Hematopoietic multipotent progenitor cell (in vitro differentiated cells): Measurements from ENCODE around the gene CCDC40. TPM values are rescaled to one million over a fixed set of nuclear protein-coding genes. Genes with fewer than 3 reads are reported as not detected.

ENCODE experiments used
- DNase-seq, 3 donors: peaks; one replicate each; pipeline ENCODE4 v3.0.0-alpha.2; 2011 to 2015; ENCODE audit warnings: low read depth in 2 of 3, low spot score in 2 of 3
- total RNA-seq: library from RNA; depleted of rRNA; stranded (reverse); fragments of >200 nt; gene quantifications from one replicate; pipeline ENCODE4 v1.2.3, GENCODE V29; 2012

CCDC40 gene
- total RNA-seq, 1 donor = 2.4 TPM

DNA sequence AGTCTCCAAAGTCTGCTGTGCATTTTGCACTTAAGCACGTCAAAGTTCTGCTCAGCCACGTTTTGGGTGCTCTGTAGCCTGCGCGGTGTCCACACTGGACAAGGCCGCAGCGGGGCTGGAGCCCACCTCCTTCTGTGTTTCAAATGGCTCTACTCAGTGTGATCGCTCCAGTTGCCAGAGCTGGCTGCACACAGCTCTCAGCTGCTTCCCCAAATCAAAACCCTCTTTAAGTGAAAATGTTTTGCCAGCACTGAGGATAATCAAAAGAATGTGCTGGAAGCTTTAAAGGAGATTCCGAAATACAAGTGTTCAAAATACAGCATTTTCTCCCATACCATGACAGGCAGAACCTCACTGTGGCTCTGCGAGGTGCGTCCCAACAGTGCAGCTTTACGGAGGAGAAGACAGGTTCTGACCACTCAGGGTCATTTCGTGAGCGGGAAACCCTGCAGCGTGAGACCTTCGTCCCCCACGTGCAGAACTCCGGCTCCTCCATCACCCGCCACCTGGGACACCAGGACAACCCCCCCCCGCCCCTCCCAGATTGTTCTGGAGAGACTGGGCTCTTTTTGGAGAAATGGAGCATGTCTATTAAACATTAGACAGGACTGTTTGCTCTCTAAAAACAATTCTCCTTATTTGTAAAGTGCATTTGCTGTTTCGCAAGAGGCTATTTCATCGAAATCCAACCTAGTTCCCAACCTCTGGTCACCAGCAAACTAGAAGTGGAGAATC lies 17.4 kb upstream of the CCDC40 start:
- no peak for DNase-seq

DNA sequence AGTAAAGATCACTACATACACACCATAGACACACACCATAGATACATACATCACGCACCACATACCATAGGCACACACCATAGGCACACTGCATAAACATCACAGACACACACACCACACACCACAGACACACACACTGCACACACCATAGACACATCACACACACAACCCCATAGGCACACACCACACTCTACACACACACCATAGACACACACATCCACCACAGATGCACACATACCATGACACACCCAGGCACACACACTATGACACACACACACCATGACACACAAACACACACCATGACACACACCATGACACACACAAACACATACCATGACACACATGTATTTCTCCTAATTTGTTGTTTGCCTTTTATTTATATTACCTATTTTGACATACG lies 14.8 kb upstream of the CCDC40 start:
- DNase-seq = no peak

- no peak for DNase-seq
These were observed 12.8 kb upstream of the CCDC40 start for GRCh38 chr17:80023481-80024205.

DNA sequence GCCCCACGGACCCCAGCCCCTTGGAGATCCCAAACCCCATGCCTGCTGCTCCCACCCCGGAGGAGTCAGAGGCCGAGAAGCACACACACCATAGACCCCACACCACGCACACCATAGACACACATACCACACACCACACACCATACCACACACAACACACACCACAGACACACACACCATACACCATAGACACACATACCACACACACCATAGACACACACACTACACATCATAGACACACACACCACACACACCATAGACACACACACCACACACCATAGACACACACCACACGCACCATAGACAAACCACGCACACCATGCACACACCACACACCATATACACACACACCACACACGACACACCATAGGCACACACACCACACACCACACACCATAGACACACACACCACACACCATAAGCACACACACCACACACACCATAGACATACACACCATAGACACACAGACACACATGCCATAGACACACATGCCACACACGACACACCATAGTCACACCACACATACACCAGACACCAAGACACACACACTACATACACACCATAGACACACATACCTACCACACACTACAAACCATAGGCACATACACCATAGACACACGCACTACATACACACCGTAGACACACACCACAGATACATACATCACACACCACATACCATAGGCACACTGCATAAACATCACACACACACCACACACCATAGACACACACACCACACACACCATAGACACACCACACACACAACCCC lies 12.1 kb upstream of the CCDC40 start:
- no peak for DNase-seq

DNA sequence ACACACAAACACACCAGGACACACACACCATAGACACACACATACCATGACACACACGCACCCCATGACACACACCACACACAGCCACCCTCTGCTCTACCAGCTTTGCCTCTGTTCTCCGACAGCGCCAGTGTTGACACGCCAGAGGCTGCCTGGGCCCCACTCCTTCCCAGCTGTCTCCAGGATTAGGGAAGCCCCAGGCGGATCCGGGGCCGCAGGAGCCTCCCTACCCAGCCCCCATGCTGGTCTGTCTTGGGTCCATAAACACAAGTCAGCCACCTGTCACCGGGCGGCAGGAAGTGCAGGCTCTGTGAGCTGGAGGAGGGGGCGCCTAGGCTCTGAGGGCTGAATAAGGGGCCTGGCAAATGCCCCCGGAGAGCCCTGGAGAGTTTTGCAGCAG lies 11.3 kb upstream of the CCDC40 start:
- peak in 1 of 3 donors; percentile 17 for DNase-seq

DNA sequence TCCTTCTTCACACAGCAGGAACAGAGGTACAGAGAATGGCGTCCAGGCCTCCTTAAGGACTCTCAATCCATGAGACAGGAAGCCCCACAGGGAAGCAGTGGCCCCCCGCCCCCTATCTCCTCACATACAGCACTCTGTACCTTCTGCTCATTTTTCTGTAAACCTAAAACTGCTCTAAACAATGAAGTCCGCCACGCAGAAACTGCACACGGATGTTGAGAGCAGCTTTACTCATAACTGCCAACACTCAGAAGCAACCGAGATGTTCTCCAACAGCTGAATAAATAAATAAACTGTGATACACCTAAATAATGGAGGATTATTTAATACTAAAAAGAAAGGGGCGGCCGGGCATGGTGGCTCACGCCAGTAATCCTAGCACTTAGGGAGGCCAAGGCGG lies 10.6 kb upstream of the CCDC40 start:
- no peak for DNase-seq

GRCh38 chr17:80026359-80027042 lies 9.9 kb upstream of the CCDC40 start:
- no peak for DNase-seq

GRCh38 chr17:80027043-80027435 lies 9.4 kb upstream of the CCDC40 start:
- no peak for DNase-seq

- no peak for DNase-seq
These were observed 8.4 kb upstream of the CCDC40 start for GRCh38 chr17:80028030-80028429.

GRCh38 chr17:80029258-80029974 lies 7.0 kb upstream of the CCDC40 start:
- peak in 2 of 3 donors; percentile 24 to 31 for DNase-seq

- no peak for DNase-seq
These were observed 5.6 kb upstream of the CCDC40 start for GRCh38 chr17:80030730-80031410.

DNA sequence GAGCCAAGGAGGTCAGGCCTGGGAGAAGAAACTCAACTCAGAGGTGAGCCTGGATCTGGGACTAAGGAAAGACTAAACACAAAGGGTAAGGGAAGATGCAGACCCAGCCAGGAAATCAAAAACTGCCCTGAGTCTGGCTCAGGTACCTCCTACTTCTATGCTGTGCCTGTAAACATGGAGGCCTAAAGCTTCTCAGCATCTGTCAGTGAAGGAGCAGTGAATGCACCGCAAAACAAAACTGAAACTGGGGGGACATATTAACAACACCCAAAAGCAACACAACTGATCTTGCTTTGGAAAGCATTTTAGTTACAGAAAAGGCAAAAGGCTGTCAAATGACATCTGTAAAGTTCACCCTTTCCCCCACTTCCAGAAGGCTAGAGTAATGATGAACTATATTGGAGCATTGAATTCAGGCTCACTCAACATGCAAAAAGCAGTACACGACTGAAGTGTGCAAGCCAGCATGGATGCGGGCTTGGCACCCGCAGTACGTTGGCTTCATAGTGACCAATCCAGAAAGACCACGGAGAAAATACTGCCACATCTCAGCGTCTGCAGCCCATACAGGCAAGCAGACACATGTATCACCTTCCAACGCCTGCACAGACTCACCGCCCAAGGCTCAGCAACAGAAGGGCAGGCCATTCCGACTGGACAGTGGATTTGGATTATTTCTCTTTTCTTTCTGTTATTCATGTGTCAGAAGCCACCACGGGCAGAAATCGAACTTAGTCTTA lies 4.6 kb upstream of the CCDC40 start:
- DNase-seq = no peak

- no peak for DNase-seq
These were observed 3.7 kb upstream of the CCDC40 start for GRCh38 chr17:80032614-80033171.

DNA sequence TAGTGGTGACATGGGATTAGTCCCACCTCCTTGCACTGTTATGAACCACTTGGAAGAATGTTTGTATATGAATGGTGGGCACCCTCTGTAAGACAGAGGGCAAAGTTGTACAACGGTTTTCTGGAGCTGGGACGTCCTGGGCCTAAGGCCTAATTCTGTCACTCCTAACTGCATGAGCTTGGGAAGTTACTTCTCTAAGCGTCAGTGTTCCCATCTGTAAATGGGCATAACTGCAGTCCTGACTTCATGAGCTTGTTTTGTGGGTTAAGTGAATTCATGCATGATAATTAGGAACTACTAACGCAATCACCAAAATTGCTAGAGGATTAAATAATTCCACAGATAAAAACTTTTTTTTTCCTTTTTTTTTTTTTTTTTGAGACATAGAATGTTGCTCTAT lies 2.6 kb upstream of the CCDC40 start:
- no peak for DNase-seq

GRCh38 chr17:80034791-80035686 lies 1.4 kb upstream of the CCDC40 start:
- peak in 2 of 3 donors; percentile 72 to 85 for DNase-seq

DNA sequence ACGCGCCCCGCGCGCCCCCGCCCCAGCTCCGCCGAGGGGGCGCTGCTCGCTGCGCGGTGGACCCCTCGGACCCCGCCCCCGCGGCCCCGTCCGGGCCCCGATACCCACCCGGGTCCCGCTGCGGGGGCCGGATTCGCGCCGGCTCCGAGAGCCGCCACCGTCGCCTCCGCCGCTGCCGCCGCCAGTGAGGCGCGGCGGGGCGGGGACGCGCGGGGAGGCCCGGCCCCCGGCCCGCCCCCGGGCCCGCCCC lies 830 bp upstream of the CCDC40 start, which contains the start of gene TBC1D16:
TBC1D16 (minus strand) TSS at position 186 of the 250 bp plus-strand sequence. CDS start 22,325 bp downstream, outside the sequence.
- DNase-seq = no peak

DNA sequence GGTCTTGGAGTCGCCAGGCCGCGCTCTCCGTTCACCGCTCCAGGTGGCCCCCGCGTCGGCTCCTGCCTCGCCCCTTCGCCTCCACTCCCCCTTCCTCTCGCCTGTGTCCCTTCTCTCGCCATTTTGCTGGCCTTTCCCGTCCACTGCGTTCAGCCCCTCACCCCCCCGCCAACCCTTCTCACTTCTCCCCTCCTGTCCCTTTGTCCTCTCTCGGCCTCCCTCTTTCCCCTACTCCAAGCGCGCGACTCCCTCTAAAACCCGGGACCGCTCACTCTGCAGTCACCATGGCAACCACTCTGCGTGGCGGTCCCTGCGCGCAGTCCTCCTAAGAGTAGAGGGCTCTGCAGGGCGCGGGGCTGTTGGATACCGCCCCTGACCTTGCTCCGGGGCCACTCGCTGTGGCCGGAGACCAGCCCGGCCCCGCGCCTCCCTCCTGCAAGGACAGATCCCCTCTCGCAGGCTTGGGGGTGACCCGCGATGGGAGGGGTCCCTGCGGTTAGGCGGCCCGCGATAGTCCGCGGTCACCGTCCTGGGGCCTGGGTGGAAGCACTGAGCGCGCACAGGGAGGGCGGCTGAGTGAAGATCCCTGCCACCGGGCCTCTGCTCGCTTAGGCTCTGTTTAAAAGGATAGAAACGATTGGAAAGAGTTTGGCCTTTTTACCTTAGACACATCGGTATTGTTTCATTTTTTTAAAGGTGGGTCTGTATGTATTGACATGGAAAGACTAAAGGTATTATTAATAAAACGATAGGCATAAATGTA lies 454 bp downstream of the CCDC40 start:
- DNase-seq = peak; percentile 21 to 38 (median 38)
